IMR-90 (cell line): Measurements from ENCODE around the gene SLC4A2. TPM values are rescaled to one million over a fixed set of nuclear protein-coding genes. Genes with fewer than 3 reads are reported as not detected.
"Not testable (repeated sequence)": the region's sequence is repeated elsewhere in the genome, so short reads cannot be mapped to it uniquely, and the experiment has no call there.

Experiments used
- ATAC-seq: fragments of 200-7000 bp; cut with Tn5 transposase; 2 replicates; pipeline ENCODE4 v1.9.1; 2020; ENCODE audit warnings: low read depth, mild to moderate bottlenecking, moderate library complexity
- BruUV-seq: library from RNA; stranded (reverse); fragments of 400-500 nt; replicated peaks from 2 replicates; lab custom pipeline; 2021; lab: Mats Ljungman, UMichigan
- CTCF ChIA-PET: fragments of 300-600 bp; formaldehyde crosslinking; extraction: SDS; loops from one replicate; lab custom pipeline; 2021; ENCODE audit warnings: antibody characterized with exemption; lab: Yijun Ruan, JAX
- POLR2A ChIA-PET: fragments of 300-600 bp; sonication (Branson Sonifier 250); formaldehyde crosslinking; loops from one replicate; lab custom pipeline; 2022; ENCODE audit warnings: antibody characterized with exemption; ENCODE audit not compliant: unreplicated experiment; lab: Charles Lee
- DNase-seq: peaks from one replicate; pipeline ENCODE4 v3.0.0; 2013
- H2AFZ ChIP-seq: replicated peaks from 2 replicates; pipeline ENCODE3; 2013; ENCODE audit warnings: low read length, mild to moderate bottlenecking; ENCODE audit not compliant: poor library complexity
- H2AK5ac ChIP-seq: 2 replicates; pipeline ENCODE4 v1.6.1; 2013; ENCODE audit warnings: low read depth, low read length, inconsistent platforms
- H2AK9ac ChIP-seq: replicated peaks from 2 replicates; pipeline ENCODE3; 2013; ENCODE audit warnings: mild to moderate bottlenecking, low read depth, low read length, moderate library complexity; ENCODE audit not compliant: poor library complexity
- H2BK120ac ChIP-seq: 2 replicates; pipeline ENCODE4 v1.6.1; 2013; ENCODE audit warnings: low read depth, low read length, inconsistent platforms
- H2BK15ac ChIP-seq: 3 replicates; pipeline ENCODE4 v1.6.1; 2013; ENCODE audit warnings: low read depth, low read length, inconsistent platforms
- H2BK20ac ChIP-seq: 2 replicates; pipeline ENCODE4 v1.6.1; 2013; ENCODE audit warnings: low read depth, mild to moderate bottlenecking, inconsistent platforms, low read length, moderate library complexity
- H2BK5ac ChIP-seq: 2 replicates; pipeline ENCODE4 v1.6.1; 2013; ENCODE audit warnings: mild to moderate bottlenecking, low read depth, low read length, inconsistent platforms; ENCODE audit not compliant: poor library complexity, severe bottlenecking
- H3K14ac ChIP-seq: replicated peaks from 2 replicates; pipeline ENCODE4 v1.6.1; 2013; ENCODE audit warnings: low read depth, low read length, inconsistent platforms
- H3K18ac ChIP-seq: 2 replicates; pipeline ENCODE4 v1.6.1; 2013; ENCODE audit warnings: low read depth, low read length, control low read depth
- H3K23ac ChIP-seq: 2 replicates; pipeline ENCODE4 v1.6.1; 2013; ENCODE audit warnings: low read depth, low read length, inconsistent platforms
- H3K27ac ChIP-seq: 2 replicates; pipeline ENCODE4 v1.5.1; 2013; ENCODE audit warnings: mild to moderate bottlenecking, control low read depth, low read length; ENCODE audit not compliant: insufficient read depth
- H3K27me3 ChIP-seq: 2 replicates; pipeline ENCODE4 v1.6.1; 2013; ENCODE audit warnings: low read length; ENCODE audit not compliant: control insufficient read depth, insufficient read depth
- H3K36me3 ChIP-seq: 2 replicates; pipeline ENCODE4 v1.6.1; 2013; ENCODE audit warnings: low read length, mixed read lengths; ENCODE audit not compliant: control insufficient read depth, insufficient read depth
- H3K4ac ChIP-seq: 2 replicates; pipeline ENCODE4 v1.6.1; 2013; ENCODE audit warnings: low read depth, low read length, inconsistent platforms
- H3K4me1 ChIP-seq: 2 replicates; pipeline ENCODE4 v1.6.1; 2013; ENCODE audit warnings: low read length, mixed read lengths; ENCODE audit not compliant: control insufficient read depth, insufficient read depth
- H3K4me2 ChIP-seq: 2 replicates; pipeline ENCODE4 v1.6.1; 2013; ENCODE audit warnings: low read depth, mild to moderate bottlenecking, control low read depth, low read length, moderate library complexity
- H3K4me3 ChIP-seq: 2 replicates; pipeline ENCODE4 v1.5.1; 2013; ENCODE audit warnings: low read depth, mild to moderate bottlenecking, control low read depth, low read length, moderate library complexity; ENCODE audit not compliant: insufficient read depth
- H3K56ac ChIP-seq: 2 replicates; pipeline ENCODE4 v1.6.1; 2013; ENCODE audit warnings: low read length, inconsistent platforms; ENCODE audit not compliant: insufficient read depth; ENCODE audit errors: extremely low read depth
- H3K79me1 ChIP-seq, 2 experiments: 2 replicates each; pipeline ENCODE4 v1.6.1; 2013; ENCODE audit warnings: low read length in 2 of 2, inconsistent platforms in 1 of 2, low read depth in 1 of 2
- H3K9ac ChIP-seq: 2 replicates; pipeline ENCODE4 v1.6.1; 2013; ENCODE audit warnings: low read depth, low read length, control low read depth
- H3K9me1 ChIP-seq: 2 replicates; pipeline ENCODE4 v1.6.1; 2013; ENCODE audit warnings: low read length, inconsistent platforms; ENCODE audit not compliant: insufficient read depth
- H3K9me3 ChIP-seq: 2 replicates; pipeline ENCODE4 v1.6.1; 2013; ENCODE audit warnings: low read length; ENCODE audit not compliant: control insufficient read depth, insufficient read depth
- H4K20me1 ChIP-seq: 2 replicates; pipeline ENCODE4 v1.6.1; 2013; ENCODE audit warnings: low read length, inconsistent platforms; ENCODE audit not compliant: insufficient read depth
- H4K5ac ChIP-seq: 2 replicates; pipeline ENCODE4 v1.6.1; 2013; ENCODE audit warnings: mild to moderate bottlenecking, low read depth, low read length, control low read depth
- H4K8ac ChIP-seq, 2 experiments: 2 replicates each; pipeline ENCODE4 v1.6.1; 2013; ENCODE audit warnings: low read depth in 2 of 2, low read length in 2 of 2, control low read depth in 1 of 2, inconsistent platforms in 1 of 2
- H4K91ac ChIP-seq: 2 replicates; pipeline ENCODE4 v1.6.1; 2013; ENCODE audit warnings: low read depth, low read length, inconsistent platforms; ENCODE audit not compliant: insufficient read depth
- BHLHE40 ChIP-seq: fragments of 150-350 bp; IDR thresholded peaks from 2 replicates; pipeline ENCODE4 v1.6.1; 2016; ENCODE audit warnings: mild to moderate bottlenecking, low read depth, low read length
- WGBS, 2 experiments: methylation state at CpG; one replicate each; pipeline versions ENCODE4 v1.1.5 to v1.1.7; 2013; ENCODE audit warnings: missing lambda C conversion rate in 2 of 2; ENCODE audit not compliant: insufficient read length in 1 of 2; ENCODE audit errors: extremely low coverage in 2 of 2; 5-methylcytosine and 5-hydroxymethylcytosine counted together
- dilution Hi-C: fragments of 300-500 bp; cut with HindIII; formaldehyde crosslinking; loops from one replicate; pipeline ENCODE4 v1.14.3; 2018; ENCODE audit warnings: low sequenced_read_pairs; ENCODE audit not compliant: unreplicated experiment
- in situ Hi-C: fragments of 300-500 bp; cut with MboI; formaldehyde crosslinking; loops from 3 replicates; pipeline ENCODE4 v1.14.3; 2019; ENCODE audit warnings: low sequenced_read_pairs, inconsistent platforms, mixed read lengths
- intact Hi-C: fragments of 100-400 bp; cut with micrococcal nuclease; formaldehyde crosslinking; loops from 2 replicates; pipeline ENCODE4 v1.10.0; 2022
- polyA plus RNA-seq, 3 experiments: library from polyadenylated mRNA; depleted of rRNA; stranded (reverse); fragments of >200 nt; gene quantifications; 2 replicates each; pipeline ENCODE4 v1.2.3, GENCODE V29; 2012; ENCODE audit warnings: low replicate concordance in 1 of 3
- total RNA-seq: library from RNA; depleted of rRNA; stranded (reverse); fragments of >200 nt; gene quantifications from 2 replicates; pipeline ENCODE4 v1.2.3, GENCODE V29; 2012

Gene SLC4A2
- total and polyA plus RNA-seq, 2 of the 4 experiments (the other 2 are of a cell fraction) = 29.6 to 91.0 TPM

- 34% methylated on average over 7 of the region's 16 CpGs; no CpG with 5 or more reads in 1 of the 2 experiments for whole genome bisulfite sequencing, 2 experiments
- BruUV-seq, H2BK5ac ChIP-seq, in situ Hi-C loops, H3K56ac ChIP-seq, ATAC-seq, H3K9me1 ChIP-seq, H3K23ac ChIP-seq, H3K27ac ChIP-seq, H3K14ac ChIP-seq, DNase-seq, H3K18ac ChIP-seq, H3K9me3 ChIP-seq, H2BK15ac ChIP-seq, H3K36me3 ChIP-seq, H3K4me1 ChIP-seq, POLR2A ChIA-PET, H4K20me1 ChIP-seq, dilution Hi-C loops, H2BK20ac ChIP-seq: not testable (repeated sequence)
- peak overlapping the region; percentile 43 for H3K4me3 ChIP-seq
- intact Hi-C loops = loop anchor here (1.0 to 2.0 kb wide), 2 partner anchors 59 to 84 kb away; partner anchors contain the start of gene AGAP3
- H3K79me1 ChIP-seq = peaks cover 10 to 18% of the 10 kb centered on the region in 2 experiments; a peak in 3 of 4 replicates
- H2AFZ ChIP-seq = peak overlapping the region; percentile 91
- peak overlapping the region; percentile 18 for H4K5ac ChIP-seq
- peak overlapping the region; percentile 64 for H3K4me2 ChIP-seq
- H3K4ac ChIP-seq = peak overlapping the region; percentile 63
- H2BK120ac ChIP-seq = peak overlapping the region; percentile 30; the same call in 1 of the 2 replicates
- peak overlapping the region; percentile 87 to 88 for H4K8ac ChIP-seq
- peak overlapping the region; percentile 55; the same call in 1 of the 2 replicates for H4K91ac ChIP-seq
- 0 out of 2 replicates have a peak overlapping the region, but pooled peaks have one; percentile 23 for H2AK5ac ChIP-seq
- CTCF ChIA-PET = interaction anchor here (0.9 to 1.2 kb wide), 5 partner anchors 9 to 85 kb away, joined by 3 to 8 read pairs (median 4); no protein-coding TSS in a partner anchor
- peaks cover 10% of the 10 kb centered on the region for H3K27me3 ChIP-seq
- peak overlapping the region; percentile 5; the same call in 1 of the 2 replicates for H3K9ac ChIP-seq
- H2AK9ac ChIP-seq = peak overlapping the region; percentile 73
- TF ChIP-seq BHLHE40 = 0 out of 2 replicates have a peak, but pooled peaks have one; percentile 26
These were observed 31.7 kb upstream of the SLC4A2 start for GRCh38 chr7:151027728-151028130.
